Body of pancreas (tissue), 4 donors: ENCODE results near the gene DLG2.

ENCODE experiments used
- POLR2A ChIP-seq, 3 donors: fragments of 450-650 bp; IDR thresholded peaks; one replicate each; pipeline ENCODE4 v1.6.1; 2016; ENCODE audit warnings: antibody characterized with exemption in 3 of 3, mild to moderate bottlenecking in 2 of 3
- TF ChIP-seq, protein P1 (sequence below), 7 experiments: fragments of 450-650 bp in 4 of 7; fragments of 200-600 bp in 3 of 7; sonication (generic) in 3 of 7; IDR thresholded peaks; one replicate each; pipeline ENCODE4 v1.5.1; 2016 to 2019; ENCODE audit warnings: antibody characterized with exemption in 7 of 7

DNA sequence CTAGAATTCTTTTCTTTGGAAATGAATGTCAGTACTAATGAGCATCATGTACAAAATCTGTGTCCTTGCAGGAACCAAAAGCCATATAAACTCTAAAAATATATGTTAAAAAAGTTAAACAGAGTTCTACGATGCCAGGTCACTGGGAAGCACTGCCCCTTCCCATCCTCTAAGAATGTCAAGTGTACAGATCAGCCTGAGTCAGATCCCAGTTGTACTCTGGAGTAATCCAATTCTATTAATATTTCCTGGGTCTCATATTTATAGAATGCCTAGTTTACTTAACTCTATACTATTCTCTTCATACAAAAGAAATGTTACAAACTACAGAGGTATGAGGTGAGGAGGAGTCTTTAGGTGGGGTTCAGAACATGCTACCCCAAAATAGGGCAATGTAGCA is 460.1 kb downstream of the DLG2 start:
- TF ChIP-seq, protein P1, sequence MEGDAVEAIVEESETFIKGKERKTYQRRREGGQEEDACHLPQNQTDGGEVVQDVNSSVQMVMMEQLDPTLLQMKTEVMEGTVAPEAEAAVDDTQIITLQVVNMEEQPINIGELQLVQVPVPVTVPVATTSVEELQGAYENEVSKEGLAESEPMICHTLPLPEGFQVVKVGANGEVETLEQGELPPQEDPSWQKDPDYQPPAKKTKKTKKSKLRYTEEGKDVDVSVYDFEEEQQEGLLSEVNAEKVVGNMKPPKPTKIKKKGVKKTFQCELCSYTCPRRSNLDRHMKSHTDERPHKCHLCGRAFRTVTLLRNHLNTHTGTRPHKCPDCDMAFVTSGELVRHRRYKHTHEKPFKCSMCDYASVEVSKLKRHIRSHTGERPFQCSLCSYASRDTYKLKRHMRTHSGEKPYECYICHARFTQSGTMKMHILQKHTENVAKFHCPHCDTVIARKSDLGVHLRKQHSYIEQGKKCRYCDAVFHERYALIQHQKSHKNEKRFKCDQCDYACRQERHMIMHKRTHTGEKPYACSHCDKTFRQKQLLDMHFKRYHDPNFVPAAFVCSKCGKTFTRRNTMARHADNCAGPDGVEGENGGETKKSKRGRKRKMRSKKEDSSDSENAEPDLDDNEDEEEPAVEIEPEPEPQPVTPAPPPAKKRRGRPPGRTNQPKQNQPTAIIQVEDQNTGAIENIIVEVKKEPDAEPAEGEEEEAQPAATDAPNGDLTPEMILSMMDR (IDR thresholded peaks at IDR 0.05): no peak
- no peak for TF ChIP-seq POLR2A (IDR thresholded peaks at IDR 0.05)
